GM12801 (cell line): ENCODE results near the gene KCNC3.

Experiments
- TF ChIP-seq, protein P1 (sequence below): IDR thresholded peaks from one replicate; pipeline ENCODE4 v1.5.1; 2011; ENCODE audit warnings: control low read depth; ENCODE audit not compliant: insufficient read length; ENCODE audit errors: extremely low read depth

The KCNC3 gene

DNA sequence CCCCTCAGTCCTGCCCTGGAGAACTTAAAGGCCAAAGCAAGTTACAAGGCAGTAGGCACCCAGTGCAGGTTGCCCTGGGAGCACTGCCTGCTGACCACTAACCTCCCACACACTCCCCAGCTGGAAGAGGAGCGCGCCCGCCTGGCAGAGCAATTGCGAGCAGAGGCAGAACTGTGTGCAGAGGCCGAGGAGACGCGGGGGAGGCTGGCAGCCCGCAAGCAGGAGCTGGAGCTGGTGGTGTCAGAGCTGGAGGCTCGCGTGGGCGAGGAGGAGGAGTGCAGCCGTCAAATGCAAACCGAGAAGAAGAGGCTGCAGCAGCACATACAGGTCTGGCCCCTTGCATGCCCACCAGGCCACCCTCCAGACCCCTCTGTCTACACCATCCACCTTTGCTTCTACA is 61.1 kb downstream of the KCNC3 start:
- TF ChIP-seq, protein P1, sequence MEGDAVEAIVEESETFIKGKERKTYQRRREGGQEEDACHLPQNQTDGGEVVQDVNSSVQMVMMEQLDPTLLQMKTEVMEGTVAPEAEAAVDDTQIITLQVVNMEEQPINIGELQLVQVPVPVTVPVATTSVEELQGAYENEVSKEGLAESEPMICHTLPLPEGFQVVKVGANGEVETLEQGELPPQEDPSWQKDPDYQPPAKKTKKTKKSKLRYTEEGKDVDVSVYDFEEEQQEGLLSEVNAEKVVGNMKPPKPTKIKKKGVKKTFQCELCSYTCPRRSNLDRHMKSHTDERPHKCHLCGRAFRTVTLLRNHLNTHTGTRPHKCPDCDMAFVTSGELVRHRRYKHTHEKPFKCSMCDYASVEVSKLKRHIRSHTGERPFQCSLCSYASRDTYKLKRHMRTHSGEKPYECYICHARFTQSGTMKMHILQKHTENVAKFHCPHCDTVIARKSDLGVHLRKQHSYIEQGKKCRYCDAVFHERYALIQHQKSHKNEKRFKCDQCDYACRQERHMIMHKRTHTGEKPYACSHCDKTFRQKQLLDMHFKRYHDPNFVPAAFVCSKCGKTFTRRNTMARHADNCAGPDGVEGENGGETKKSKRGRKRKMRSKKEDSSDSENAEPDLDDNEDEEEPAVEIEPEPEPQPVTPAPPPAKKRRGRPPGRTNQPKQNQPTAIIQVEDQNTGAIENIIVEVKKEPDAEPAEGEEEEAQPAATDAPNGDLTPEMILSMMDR, result no peak

DNA sequence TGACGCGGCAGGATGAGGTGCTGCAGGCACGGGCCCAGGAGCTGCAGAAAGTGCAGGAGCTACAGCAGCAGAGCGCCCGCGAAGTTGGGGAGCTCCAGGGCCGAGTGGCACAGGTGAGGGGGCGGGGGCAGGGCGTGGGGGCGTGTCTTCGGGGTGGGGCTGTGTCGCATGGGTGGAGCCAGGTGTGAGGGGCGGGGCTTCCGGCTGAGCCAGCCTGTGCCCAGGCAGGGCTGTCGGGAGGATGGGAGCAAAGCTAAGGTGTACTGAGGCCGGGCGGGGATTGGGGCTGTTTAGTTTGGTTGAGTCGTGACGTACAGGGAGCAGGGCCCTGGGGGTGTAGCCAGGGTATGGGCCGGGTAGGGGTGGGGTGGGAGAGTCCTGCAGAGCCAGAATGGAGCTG is 62.3 kb downstream of the KCNC3 start:
- TF ChIP-seq, protein P1, result no peak

DNA sequence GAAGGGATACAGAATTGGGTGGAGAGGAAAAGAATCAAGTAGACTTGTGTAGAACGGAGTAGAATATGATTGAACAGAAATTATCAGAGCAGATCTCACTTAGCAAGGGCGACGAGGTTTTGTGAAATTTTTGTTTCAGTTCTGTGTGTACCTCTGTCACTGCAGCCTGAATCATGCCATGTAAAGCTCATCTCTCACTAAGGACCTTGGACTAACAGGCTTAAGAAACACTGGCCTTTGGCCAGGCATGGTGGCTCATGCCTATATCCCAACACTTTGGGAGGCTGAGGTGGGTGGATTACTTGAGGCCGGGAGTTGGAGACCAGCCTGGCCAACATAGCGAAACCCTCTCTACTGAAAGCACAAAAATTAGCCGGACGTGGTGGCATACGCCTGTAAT is 63.1 kb downstream of the KCNC3 start:
- TF ChIP-seq, protein P1, result no peak

DNA sequence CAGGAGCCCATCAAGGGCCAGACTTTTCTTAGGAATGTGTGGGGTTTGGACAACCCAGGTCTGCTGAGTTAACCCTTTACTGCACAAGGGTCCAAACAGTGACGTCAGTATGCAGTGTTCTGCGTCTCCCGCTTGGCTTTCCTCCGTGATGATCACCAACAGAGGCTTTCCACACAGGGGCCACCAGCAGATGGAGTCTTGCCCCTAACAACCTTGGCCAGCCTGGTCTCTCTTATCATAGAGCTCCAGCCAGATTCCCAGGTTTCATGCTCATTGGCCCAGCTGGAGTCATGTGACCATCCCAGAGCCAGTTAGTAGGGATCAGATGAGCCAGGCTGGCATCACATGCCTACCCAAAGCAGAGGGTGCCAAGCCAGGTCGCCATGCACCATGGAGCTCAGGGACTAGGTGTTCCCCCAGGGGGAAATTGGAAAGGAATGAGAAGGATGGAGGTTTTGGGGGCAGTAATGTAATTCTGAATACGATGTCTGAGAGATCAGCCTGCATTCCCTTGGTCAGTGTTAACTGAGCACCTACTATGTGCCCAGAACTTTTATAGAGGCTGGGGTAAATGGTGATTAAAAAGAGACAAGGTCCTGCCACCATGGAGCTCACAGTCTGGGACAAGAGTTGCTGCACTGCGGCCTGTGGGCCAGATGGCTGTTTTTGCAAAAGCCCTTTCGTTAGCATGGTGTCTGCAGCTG is 64.5 kb downstream of the KCNC3 start:
- TF ChIP-seq, protein P1, result no peak

DNA sequence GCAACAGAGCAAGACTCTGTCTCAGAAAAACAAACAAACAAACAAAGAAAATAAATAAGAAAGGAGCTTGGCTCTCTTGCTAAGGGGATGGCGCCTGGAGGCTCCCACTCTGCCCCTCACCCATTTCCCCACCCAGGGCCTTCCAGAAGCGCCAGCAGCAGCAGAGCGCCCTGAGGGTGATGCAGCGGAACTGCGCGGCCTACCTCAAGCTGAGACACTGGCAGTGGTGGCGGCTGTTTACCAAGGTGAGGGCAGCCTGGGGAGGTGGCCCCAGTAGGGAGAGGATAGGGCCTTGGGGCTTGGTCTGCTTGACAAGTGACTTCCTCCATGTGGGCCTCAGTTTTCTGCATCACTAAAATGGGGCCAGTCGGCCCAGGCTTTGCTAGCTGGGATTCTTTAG is 66.0 kb downstream of the KCNC3 start:
- TF ChIP-seq, protein P1, result no peak
